Stomach (tissue), 4 donors: ENCODE measurements around the gene SMIM12.

ENCODE experiments used
- CTCF ChIP-seq, 7 experiments: fragments of 450-650 bp in 4 of 7; fragments of 200-600 bp in 3 of 7; sonication (generic) in 3 of 7; IDR thresholded peaks; one replicate each; pipeline ENCODE4 v1.5.1; 2016 to 2019; ENCODE audit warnings: antibody characterized with exemption in 7 of 7, control low read depth in 2 of 7, mild to moderate bottlenecking in 1 of 7
- EP300 ChIP-seq: sonication (generic); formaldehyde crosslinking; IDR thresholded peaks from one replicate; pipeline ENCODE4 v1.6.1; 2017; ENCODE audit warnings: antibody characterized with exemption
- POLR2A ChIP-seq, 4 donors: fragments of 450-650 bp; IDR thresholded peaks; one replicate each; pipeline ENCODE4 v1.6.1; 2016; ENCODE audit warnings: antibody characterized with exemption in 4 of 4, control low read depth in 2 of 4, mild to moderate bottlenecking in 1 of 4, moderate library complexity in 1 of 4

- TF ChIP-seq EP300, result no peak
- no peak for TF ChIP-seq CTCF (IDR thresholded peaks at IDR 0.05)
- TF ChIP-seq POLR2A (IDR thresholded peaks at IDR 0.05), result no peak
Observed at GRCh38 chr1:34905098-34905459, 45.5 kb upstream of the SMIM12 start.
